Uterus (tissue), 4 donors: ENCODE data around the gene EPC2. TPM values are rescaled to one million over a fixed set of nuclear protein-coding genes. Genes with fewer than 3 reads are reported as not detected.
"Not testable (repeated sequence)": the region's sequence is repeated elsewhere in the genome, so short reads cannot be mapped to it uniquely, and the experiment has no call there.

Experiments used
- DNase-seq, 2 donors: peaks; one replicate each; pipeline ENCODE4 v3.0.0-alpha.2; 2019 to 2020
- H3K27ac ChIP-seq, 2 donors: fragments of 200-600 bp; sonication (generic); 1 replicate in 1 of 2; 2 replicates in 1 of 2; pipeline ENCODE4 v1.5.1; 2016 to 2018
- H3K27me3 ChIP-seq, 2 donors: fragments of 200-600 bp; sonication (generic); one replicate each; pipeline ENCODE4 v1.5.1; 2018 to 2019; ENCODE audit warnings: control low read depth in 1 of 2
- H3K36me3 ChIP-seq, 2 donors: fragments of 200-600 bp; sonication (generic); one replicate each; pipeline ENCODE4 v1.5.1; 2019; ENCODE audit warnings: control low read depth in 1 of 2
- H3K4me1 ChIP-seq, 2 donors: fragments of 200-600 bp; sonication (generic); one replicate each; pipeline ENCODE4 v1.5.1; 2018 to 2019; ENCODE audit warnings: control low read depth in 1 of 2
- H3K4me3 ChIP-seq, 2 donors: fragments of 200-600 bp; sonication (generic); 1 replicate in 1 of 2; 2 replicates in 1 of 2; pipeline ENCODE4 v1.5.1; 2018 to 2019; ENCODE audit warnings: mild to moderate bottlenecking in 1 of 2
- H3K9me3 ChIP-seq, 2 donors: fragments of 200-600 bp; sonication (generic); one replicate each; pipeline ENCODE4 v1.5.1; 2019; ENCODE audit warnings: control low read depth in 1 of 2
- POLR2A ChIP-seq, 2 donors: fragments of 450-650 bp; IDR thresholded peaks; one replicate each; pipeline ENCODE4 v1.6.1; 2016; ENCODE audit warnings: antibody characterized with exemption in 2 of 2, mild to moderate bottlenecking in 1 of 2, moderate library complexity in 1 of 2
- intact Hi-C: fragments of 100-400 bp; cut with DNase I; formaldehyde crosslinking; loops from one replicate; pipeline ENCODE4 v1.15.1; 2023; ENCODE audit warnings: low total_unique reads
- total RNA-seq, 4 donors: library from RNA; depleted of rRNA in 3 of 4; stranded (reverse); fragments of >200 nt in 3 of 4; gene quantifications; one replicate each; pipeline versions ENCODE4 v1.1.0 to v1.2.4, GENCODE V29; 2014 to 2023
- TF ChIP-seq, protein P1 (sequence below), 4 experiments: fragments of 200-600 bp in 2 of 4; fragments of 450-650 bp in 2 of 4; sonication (generic) in 2 of 4; IDR thresholded peaks; one replicate each; pipeline ENCODE4 v1.5.1; 2016 to 2019; ENCODE audit warnings: antibody characterized with exemption in 4 of 4, mild to moderate bottlenecking in 2 of 4, moderate library complexity in 1 of 4
- donor health status: DM: yes; HTN: yes; CAD: no.

The EPC2 gene
- total RNA-seq, 4 donors from 2014 or later: 14.3 to 71.4 (median 33.8) TPM

DNA sequence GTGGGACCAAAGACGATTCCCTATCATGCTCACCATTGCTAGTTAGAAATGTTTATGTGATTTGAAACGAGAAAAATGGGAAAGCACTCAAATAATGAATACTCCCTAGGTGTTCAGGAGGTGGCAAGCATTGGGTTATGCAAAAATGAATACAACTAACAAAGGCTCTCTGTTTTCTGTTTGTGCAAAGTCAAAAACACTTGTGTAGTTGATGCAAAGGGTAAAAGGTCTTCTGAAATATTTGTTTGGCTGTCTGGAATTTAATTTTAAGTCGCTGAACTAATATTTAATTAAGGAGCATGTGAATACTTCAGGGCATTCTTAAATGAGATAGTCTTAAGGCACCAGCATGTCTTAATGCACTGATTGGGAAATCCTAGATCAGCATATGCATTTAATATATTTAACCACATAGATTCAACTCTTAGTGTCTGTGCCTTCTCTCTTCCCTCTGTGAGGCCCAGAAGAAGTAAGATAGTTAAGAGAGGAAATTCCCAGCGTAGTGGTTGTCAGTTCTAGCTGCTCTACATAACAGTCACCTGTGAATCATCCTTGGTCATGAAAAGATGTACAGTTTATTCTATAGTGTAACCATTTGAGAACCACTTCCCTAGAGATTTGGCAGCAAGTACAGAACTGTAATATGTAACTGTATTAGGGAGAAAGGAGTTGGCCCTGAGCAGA lies 111.9 kb downstream of the EPC2 start:
- Histone ChIP-seq H3K27me3 (no peaks in the 10 kb centered on the region), H3K4me3 (no peak overlapping the region), H3K4me1 (no peaks in the 10 kb centered on the region), H3K27ac (no peak overlapping the region), H3K36me3 (no peaks in the 10 kb centered on the region), H3K9me3 (no peaks in the 10 kb centered on the region)
- DNase-seq: no peak
- intact Hi-C loops: no loop called here
- no peak for TF ChIP-seq POLR2A (IDR thresholded peaks at IDR 0.05)
- TF ChIP-seq, protein P1, sequence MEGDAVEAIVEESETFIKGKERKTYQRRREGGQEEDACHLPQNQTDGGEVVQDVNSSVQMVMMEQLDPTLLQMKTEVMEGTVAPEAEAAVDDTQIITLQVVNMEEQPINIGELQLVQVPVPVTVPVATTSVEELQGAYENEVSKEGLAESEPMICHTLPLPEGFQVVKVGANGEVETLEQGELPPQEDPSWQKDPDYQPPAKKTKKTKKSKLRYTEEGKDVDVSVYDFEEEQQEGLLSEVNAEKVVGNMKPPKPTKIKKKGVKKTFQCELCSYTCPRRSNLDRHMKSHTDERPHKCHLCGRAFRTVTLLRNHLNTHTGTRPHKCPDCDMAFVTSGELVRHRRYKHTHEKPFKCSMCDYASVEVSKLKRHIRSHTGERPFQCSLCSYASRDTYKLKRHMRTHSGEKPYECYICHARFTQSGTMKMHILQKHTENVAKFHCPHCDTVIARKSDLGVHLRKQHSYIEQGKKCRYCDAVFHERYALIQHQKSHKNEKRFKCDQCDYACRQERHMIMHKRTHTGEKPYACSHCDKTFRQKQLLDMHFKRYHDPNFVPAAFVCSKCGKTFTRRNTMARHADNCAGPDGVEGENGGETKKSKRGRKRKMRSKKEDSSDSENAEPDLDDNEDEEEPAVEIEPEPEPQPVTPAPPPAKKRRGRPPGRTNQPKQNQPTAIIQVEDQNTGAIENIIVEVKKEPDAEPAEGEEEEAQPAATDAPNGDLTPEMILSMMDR (IDR thresholded peaks at IDR 0.05): no peak

DNA sequence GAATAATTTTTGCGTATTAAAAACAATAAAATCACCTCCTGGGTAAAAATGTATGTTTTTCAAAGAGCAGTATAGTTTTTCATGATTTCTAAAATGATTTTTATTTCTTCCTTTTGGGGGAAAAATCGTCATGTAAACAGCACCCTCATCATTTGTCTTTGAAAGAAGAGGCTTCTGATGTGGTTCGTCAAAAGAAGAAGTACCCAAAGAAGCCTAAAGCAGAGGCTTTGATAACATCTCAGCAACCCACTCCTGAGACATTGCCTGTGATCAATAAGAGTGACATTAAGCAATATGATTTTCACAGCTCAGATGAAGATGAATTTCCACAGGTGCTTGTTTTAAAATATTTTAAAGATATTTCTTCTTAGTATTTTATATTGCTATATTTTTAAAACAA lies 120.3 kb downstream of the EPC2 start:
- no peak for DNase-seq
- H3K4me1 ChIP-seq: no peaks in the 10 kb centered on the region
- H3K27ac ChIP-seq: no peak overlapping the region
- H3K27me3 ChIP-seq: no peaks in the 10 kb centered on the region
- no peak for TF ChIP-seq POLR2A (IDR thresholded peaks at IDR 0.05)
- TF ChIP-seq, protein P1 (IDR thresholded peaks at IDR 0.05): no peak
- H3K9me3 ChIP-seq: no peaks in the 10 kb centered on the region
- no peak overlapping the region for H3K4me3 ChIP-seq
- H3K36me3 ChIP-seq: no peaks in the 10 kb centered on the region
- intact Hi-C loops: no loop called here

DNA sequence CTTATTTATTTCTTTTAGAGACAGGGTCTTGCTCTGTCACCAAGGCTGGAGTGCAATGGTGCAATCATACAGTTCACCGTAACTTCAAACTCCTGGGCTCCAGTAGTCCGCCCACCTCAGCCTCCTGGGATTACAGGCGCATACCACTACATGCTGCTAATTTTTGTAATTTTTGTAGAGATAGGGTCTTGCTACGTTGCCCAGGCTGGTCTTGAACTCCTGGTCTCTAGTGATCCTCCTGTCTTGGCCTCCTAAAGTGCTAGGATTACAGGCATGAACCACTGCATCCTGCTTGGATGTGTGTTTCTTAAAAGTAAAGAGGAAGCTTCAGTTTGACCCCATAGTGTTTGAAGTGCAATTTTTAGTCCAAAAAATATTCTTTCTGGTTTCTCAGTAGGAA lies 125.5 kb downstream of the EPC2 start:
- intact Hi-C loops: no loop called here
- no peak for DNase-seq
- H3K4me1 ChIP-seq: no peaks in the 10 kb centered on the region
- H3K4me3 ChIP-seq: no peak overlapping the region
- H3K36me3 ChIP-seq: no peaks in the 10 kb centered on the region
- H3K27ac ChIP-seq: no peak overlapping the region
- TF ChIP-seq, protein P1 (IDR thresholded peaks at IDR 0.05): no peak
- no peak for TF ChIP-seq POLR2A (IDR thresholded peaks at IDR 0.05)
- no peaks in the 10 kb centered on the region for H3K27me3 ChIP-seq
- no peaks in the 10 kb centered on the region for H3K9me3 ChIP-seq

DNA sequence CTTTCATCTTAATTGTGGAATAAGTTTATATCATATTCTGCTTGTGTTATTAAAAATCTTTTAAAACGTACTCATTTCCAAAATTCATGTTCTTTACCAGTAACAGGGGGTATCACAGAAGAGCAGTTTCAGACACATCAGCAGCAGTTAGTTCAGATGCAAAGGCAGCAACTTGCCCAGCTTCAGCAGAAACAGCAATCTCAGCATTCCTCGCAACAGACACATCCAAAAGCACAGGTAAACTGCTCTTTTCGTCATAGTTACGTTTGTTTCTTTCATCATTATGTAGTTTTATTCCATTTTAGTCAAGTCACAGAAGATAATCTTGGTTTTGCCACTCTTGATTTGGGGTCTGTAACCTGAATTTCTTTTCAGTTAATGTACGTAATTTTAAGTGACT lies 137.0 kb downstream of the EPC2 start:
- Histone ChIP-seq H3K27ac (no peak overlapping the region), H3K27me3 (no peaks in the 10 kb centered on the region), H3K36me3 (no peaks in the 10 kb centered on the region), H3K4me3 (no peak overlapping the region), H3K9me3 (no peaks in the 10 kb centered on the region), H3K4me1 (no peaks in the 10 kb centered on the region)
- no peak for DNase-seq
- intact Hi-C loops: no loop called here
- no peak for TF ChIP-seq POLR2A (IDR thresholded peaks at IDR 0.05)

DNA sequence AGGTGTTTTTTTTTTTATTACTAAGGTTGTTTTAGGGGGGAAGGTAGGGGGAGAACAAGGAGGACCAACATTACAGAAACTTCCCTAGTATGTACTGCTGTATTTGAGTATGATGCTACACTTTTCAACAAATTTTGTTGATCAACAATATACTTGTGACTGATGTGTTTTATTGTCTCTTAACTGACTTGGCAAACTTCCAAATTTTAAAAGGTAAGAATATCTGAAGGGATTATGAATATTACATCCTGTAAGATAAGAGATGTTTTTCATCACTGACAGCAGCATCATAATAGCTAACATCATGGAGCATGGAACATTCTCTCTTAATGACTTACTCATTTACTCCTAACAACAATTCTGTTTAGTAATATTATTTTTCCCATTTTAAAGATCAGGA lies 144.5 kb downstream of the EPC2 start:
- Histone ChIP-seq H3K4me1 (no peaks in the 10 kb centered on the region), H3K27me3 (no peaks in the 10 kb centered on the region), H3K27ac (no peak overlapping the region), H3K4me3 (no peak overlapping the region), H3K36me3 (no peaks in the 10 kb centered on the region), H3K9me3 (no peaks in the 10 kb centered on the region)
- DNase-seq: no peak
- TF ChIP-seq, protein P1 (IDR thresholded peaks at IDR 0.05): no peak
- TF ChIP-seq POLR2A (IDR thresholded peaks at IDR 0.05): no peak
- intact Hi-C loops: no loop called here

DNA sequence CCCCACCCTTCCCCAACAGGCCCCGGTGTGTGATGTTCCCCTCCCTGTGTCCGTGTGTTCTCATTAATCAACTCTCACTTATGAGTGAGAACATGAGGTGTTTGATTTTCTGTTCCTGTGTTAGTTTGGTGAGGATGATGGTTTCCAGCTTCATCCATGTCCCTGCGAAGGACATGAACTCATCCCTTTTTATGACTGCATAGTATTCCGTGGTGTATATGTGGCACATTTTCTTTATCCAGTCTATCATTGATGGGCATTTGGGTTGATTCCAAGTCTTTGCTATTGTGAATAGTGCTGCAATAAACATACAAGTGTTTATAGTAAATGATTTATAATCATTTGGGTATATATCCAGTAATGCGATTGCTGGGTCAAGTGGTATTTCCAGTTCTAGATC lies 145.6 kb downstream of the EPC2 start:
- DNase-seq, H3K4me1 ChIP-seq, H3K4me3 ChIP-seq, H3K9me3 ChIP-seq, H3K36me3 ChIP-seq, intact Hi-C loops, H3K27ac ChIP-seq, H3K27me3 ChIP-seq: not testable (repeated sequence)
